Endodermal cell (in vitro differentiated cells): ENCODE results near the gene NUP214. TPM values are rescaled to one million over a fixed set of nuclear protein-coding genes. Genes with fewer than 3 reads are reported as not detected.

Source experiments
- DNase-seq: peaks from one replicate; pipeline ENCODE4 v3.0.0-alpha.2; 2017
- H3K27ac ChIP-seq: 2 replicates; pipeline ENCODE4 v1.5.1; 2013; ENCODE audit warnings: mild to moderate bottlenecking, low read depth, low read length, moderate library complexity
- H3K27me3 ChIP-seq: 2 replicates; pipeline ENCODE4 v1.6.1; 2013; ENCODE audit warnings: mild to moderate bottlenecking, low read length, moderate library complexity; ENCODE audit not compliant: insufficient read depth, control insufficient read depth, poor library complexity, severe bottlenecking
- H3K36me3 ChIP-seq: 2 replicates; pipeline ENCODE4 v1.7.0; 2013; ENCODE audit warnings: mild to moderate bottlenecking, low read length, moderate library complexity; ENCODE audit not compliant: control insufficient read depth, insufficient read depth
- H3K4me1 ChIP-seq: one replicate; pipeline ENCODE4 v1.7.0; 2013; ENCODE audit warnings: low read length; ENCODE audit not compliant: control insufficient read depth, insufficient read depth
- H3K4me3 ChIP-seq: 2 replicates; pipeline ENCODE4 v1.5.1; 2013; ENCODE audit warnings: mild to moderate bottlenecking, low read length, moderate library complexity
- H3K9ac ChIP-seq: 2 replicates; pipeline ENCODE4 v1.6.1; 2013; ENCODE audit warnings: mild to moderate bottlenecking, low read length, moderate library complexity; ENCODE audit not compliant: poor library complexity, severe bottlenecking; ENCODE audit errors: extremely low read depth
- H3K9me3 ChIP-seq: 2 replicates; pipeline ENCODE4 v1.6.1; 2013; ENCODE audit warnings: mild to moderate bottlenecking, low read length, moderate library complexity; ENCODE audit not compliant: control insufficient read depth
- H3K27ac Mint-ChIP-seq: 2 replicates; pipeline ENCODE4 v1.8.0; 2020; ENCODE audit warnings: mixed read lengths
- H3K27me3 Mint-ChIP-seq: 2 replicates; pipeline ENCODE4 v1.8.0; 2021; ENCODE audit warnings: mild to moderate bottlenecking, mixed read lengths; ENCODE audit not compliant: insufficient read depth
- H3K36me3 Mint-ChIP-seq: 2 replicates; pipeline ENCODE4 v1.8.0; 2020; ENCODE audit warnings: low read depth, mixed read lengths
- H3K4me1 Mint-ChIP-seq: 2 replicates; pipeline ENCODE4 v1.8.0; 2020; ENCODE audit warnings: mixed read lengths
- H3K4me3 Mint-ChIP-seq: 2 replicates; pipeline ENCODE4 v1.8.0; 2020; ENCODE audit warnings: mild to moderate bottlenecking, moderate library complexity, mixed read lengths
- H3K9me3 Mint-ChIP-seq: 2 replicates; pipeline ENCODE4 v1.8.0; 2020; ENCODE audit warnings: mild to moderate bottlenecking, mixed read lengths
- CTCF ChIP-seq: fragments of 200-600 bp; sonication (generic); conservative IDR thresholded peaks from 2 replicates; pipeline ENCODE4 v1.5.0; 2021; ENCODE audit warnings: antibody characterized with exemption, mild to moderate bottlenecking
- WGBS, 2 experiments: methylation state at CpG; one replicate each; pipeline versions ENCODE4 v1.1.5 to v1.1.7; 2013; ENCODE audit warnings: missing lambda C conversion rate in 2 of 2, mixed read lengths in 1 of 2; ENCODE audit not compliant: insufficient coverage in 1 of 2, insufficient read length in 1 of 2; 5-methylcytosine and 5-hydroxymethylcytosine counted together
- total RNA-seq, 2 donors: library from RNA; stranded (reverse); fragmentation: NEBNext Ultra II Directional in 1 of 2; extraction: Animal tissue kit (Norgen Biotek cat#: 25700) in 1 of 2; gene quantifications; 2 replicates in 1 of 2; 3 replicates in 1 of 2; pipeline ENCODE4 v1.2.1, GENCODE V29; 2021

Gene NUP214
- total RNA-seq, 2 donors from 2014 or later: 56.7 to 59.9 TPM

- Histone ChIP-seq H3K36me3 (peaks cover 65% of the 10 kb centered on the region), H3K9ac (no peak overlapping the region), H3K27ac (no peak overlapping the region), H3K4me1 (no peaks in the 10 kb centered on the region), H3K27me3 (no peaks in the 10 kb centered on the region), H3K9me3 (no peaks in the 10 kb centered on the region), H3K4me3 (no peak overlapping the region)
- no peak overlapping the region for H3K4me3 Mint-ChIP-seq
- no peak overlapping the region for H3K27ac Mint-ChIP-seq
- H3K36me3 Mint-ChIP-seq: peaks cover 55% of the 10 kb centered on the region
- no peak for DNase-seq
- H3K27me3 Mint-ChIP-seq: no peaks in the 10 kb centered on the region
- H3K9me3 Mint-ChIP-seq: no peaks in the 10 kb centered on the region
- TF ChIP-seq CTCF: no peak
- H3K4me1 Mint-ChIP-seq: peaks cover 9% of the 10 kb centered on the region
- 87 to 91% methylated on average over 3 of the region's 3 CpGs for WGBS, 2 experiments
Observed at GRCh38 chr9:131129183-131129582, 3.8 kb downstream of the NUP214 start.

GRCh38 chr9:131138676-131139075 is 13.3 kb downstream of the NUP214 start:
- DNase-seq: no peak
- H3K36me3 Mint-ChIP-seq: peaks cover 64% of the 10 kb centered on the region
- no peak overlapping the region for H3K4me3 Mint-ChIP-seq

GRCh38 chr9:131140112-131140511 is 14.7 kb downstream of the NUP214 start:
- Histone ChIP-seq H3K27me3 (no peaks in the 10 kb centered on the region), H3K9me3 (no peaks in the 10 kb centered on the region), H3K27ac (no peak overlapping the region), H3K4me3 (no peak overlapping the region), H3K4me1 (no peaks in the 10 kb centered on the region), H3K9ac (no peak overlapping the region), H3K36me3 (peaks cover 94% of the 10 kb centered on the region)
- WGBS, 2 experiments: 92 to 100% methylated on average over 4 of the region's 4 CpGs
- Mint-ChIP-seq H3K4me3 (no peak overlapping the region), H3K36me3 (peaks cover 66% of the 10 kb centered on the region), H3K4me1 (no peaks in the 10 kb centered on the region), H3K27me3 (no peaks in the 10 kb centered on the region), H3K27ac (no peak overlapping the region), H3K9me3 (no peaks in the 10 kb centered on the region)
- DNase-seq: no peak
- no peak for TF ChIP-seq CTCF

More at GRCh38 chr9:131138676-131139075, 13.3 kb downstream of the NUP214 start:
- TF ChIP-seq CTCF: no peak
- Histone ChIP-seq H3K4me3 (no peak overlapping the region), H3K27ac (no peak overlapping the region), H3K4me1 (no peaks in the 10 kb centered on the region), H3K36me3 (peaks cover 94% of the 10 kb centered on the region), H3K27me3 (no peaks in the 10 kb centered on the region), H3K9ac (no peak overlapping the region), H3K9me3 (no peaks in the 10 kb centered on the region)
- 95 to 100% methylated on average over 2 of the region's 2 CpGs for WGBS, 2 experiments
- no peaks in the 10 kb centered on the region for H3K4me1 Mint-ChIP-seq
- H3K9me3 Mint-ChIP-seq: no peaks in the 10 kb centered on the region
- H3K27me3 Mint-ChIP-seq: no peaks in the 10 kb centered on the region
- H3K27ac Mint-ChIP-seq: no peak overlapping the region
